AML-193 (cell line): ENCODE data around the gene AP1S3.
"Not testable (repeated sequence)": the region's sequence is repeated elsewhere in the genome, so short reads cannot be mapped to it uniquely, and the experiment has no call there.

Source experiments
- DNase-seq, 2 experiments: peaks; one replicate each; lab custom pipeline; 2025; lab: John Stamatoyannopoulos, UW

Gene AP1S3

DNA sequence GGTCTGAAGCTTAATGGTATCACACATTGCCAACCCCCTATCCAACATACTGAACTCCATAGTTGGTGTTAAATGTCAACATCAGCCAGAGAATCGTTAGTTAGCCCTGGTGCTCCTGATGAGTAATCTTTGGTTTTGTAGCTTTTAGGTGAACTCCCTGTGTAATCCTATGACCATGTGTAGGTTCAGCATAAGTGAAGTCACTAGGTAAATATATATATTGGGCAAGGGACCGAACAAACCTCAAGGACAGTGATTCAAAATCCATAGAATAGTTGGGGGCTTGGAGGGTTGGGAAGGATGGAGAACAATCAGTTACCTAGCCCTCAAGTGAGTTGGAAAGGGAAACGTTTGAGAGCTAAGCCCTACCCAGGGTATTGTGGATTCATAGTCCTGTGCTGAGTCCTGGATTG, 16.0 kb upstream of the AP1S3 start:
- no peak for DNase-seq

DNA sequence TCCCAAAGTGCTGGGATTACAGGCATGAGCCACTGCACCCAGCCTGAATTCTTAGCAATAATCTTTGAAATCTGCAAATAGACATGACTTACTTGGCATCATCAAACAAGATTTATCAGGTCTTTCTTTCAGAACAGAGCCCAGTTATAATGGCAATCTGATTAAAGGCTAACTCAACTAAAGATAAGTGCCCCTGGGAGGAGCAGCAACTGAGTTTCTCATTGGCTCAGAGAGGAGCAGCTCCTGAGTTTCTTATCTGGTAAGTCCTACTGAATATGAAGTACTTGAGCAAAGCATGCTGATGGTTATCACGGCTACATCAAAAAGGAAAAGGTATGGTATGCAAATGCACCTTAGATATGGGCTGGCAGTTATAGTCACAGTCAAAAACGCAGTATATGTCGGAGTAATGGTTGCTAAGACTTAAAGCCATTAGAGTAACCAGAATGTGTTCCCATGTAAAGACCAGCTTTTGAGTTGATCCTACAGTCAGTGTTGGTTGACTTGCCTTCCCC, 15.0 kb upstream of the AP1S3 start:
- no peak for DNase-seq

DNA sequence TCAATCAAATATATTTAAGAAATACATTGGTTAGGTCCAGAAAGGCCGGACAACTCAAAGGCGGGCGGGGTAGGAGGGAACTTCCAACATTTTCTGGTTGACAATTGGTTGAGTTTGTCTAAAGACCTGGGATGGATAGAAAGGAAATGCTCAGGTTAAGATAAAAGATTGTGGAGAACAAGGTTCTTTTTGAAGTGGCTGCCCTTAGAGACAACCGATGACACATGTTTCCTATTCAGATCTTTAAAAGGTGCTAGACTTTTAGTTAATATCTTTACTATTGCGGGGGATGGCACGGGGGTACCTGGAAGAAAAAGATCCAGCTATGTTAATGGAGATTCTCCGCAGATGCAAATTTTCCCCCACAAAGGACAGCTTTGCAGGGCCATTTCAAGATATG, 10.0 kb upstream of the AP1S3 start:
- DNase-seq, result no peak

- no peak for DNase-seq
Measured at GRCh38 chr2:223846515-223846914, 9.1 kb upstream of the AP1S3 start.

DNA sequence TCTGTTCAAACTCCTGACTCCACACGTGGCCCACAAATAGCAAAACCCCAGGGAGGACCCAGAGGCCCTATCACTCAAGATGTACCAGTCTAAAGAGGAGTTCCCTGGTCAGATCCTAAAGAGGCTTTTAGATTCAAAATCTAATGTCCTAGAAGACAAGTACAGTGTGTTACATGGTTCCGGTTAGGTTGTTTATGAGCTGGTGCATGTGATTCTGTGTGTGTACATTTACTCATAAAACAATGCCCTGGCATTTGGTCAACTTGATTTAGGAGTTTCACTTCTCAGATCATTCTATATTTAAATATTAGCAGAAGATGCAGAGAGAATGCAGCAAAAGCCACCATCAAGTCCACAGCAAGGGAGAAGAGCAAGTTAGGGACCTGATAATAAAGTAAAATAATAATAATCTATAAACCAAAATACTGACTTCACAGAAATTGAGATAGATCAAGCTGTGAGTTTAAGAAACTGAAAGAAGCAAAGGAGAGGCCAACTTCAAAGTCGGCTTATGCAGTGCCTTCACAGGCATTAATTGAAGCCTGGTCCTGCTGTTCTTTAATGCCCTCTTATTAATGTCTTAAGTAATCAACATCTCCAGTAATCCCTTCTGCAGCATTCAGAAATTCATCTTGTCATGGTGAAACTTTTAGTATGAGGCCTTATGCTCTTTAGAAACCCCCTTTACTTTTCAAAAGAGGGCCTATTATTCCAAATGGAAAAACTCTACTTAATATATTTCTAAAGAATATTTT, 4.2 kb upstream of the AP1S3 start:
- no peak for DNase-seq

DNA sequence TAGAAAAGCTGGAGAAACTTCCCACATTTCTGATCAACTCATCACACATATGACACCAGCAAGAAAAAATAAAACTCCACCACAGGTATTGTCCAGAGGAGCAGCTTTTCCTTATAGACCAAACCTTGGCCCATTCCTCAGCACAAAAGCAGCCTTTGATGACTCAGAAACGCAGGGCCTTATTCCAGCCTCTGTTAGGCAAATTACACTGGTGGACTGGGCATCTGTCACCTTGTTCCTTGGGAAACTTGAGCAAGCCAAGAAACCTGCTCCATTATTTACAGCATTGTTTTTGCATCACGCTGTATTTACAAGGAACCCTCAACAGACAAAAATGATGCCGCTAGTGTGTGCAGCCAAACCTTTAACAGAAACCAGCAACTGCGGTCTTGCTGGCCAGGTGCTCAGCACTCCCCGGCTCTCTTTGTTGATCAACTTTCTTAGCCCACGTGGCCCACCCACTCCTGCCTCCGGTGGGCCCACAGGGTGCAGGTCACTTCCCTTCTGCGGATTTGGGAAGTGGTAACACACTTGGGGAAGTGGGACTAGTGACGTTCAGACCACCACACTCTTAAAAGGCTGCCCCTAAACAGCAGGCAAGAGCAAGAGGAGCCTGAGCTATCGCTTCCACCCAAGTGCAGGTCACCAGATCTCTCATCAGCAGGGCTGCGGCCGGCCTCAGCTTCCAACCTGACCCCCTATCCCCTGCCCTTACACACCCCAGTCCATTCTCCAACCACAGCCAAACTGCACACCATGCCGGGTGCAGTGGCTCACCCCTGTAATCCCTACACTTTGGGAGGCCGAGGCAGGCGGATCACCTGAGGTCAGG, 1.5 kb downstream of the AP1S3 start:
- peak in 1 of 2 experiments; percentile 15 for DNase-seq

DNA sequence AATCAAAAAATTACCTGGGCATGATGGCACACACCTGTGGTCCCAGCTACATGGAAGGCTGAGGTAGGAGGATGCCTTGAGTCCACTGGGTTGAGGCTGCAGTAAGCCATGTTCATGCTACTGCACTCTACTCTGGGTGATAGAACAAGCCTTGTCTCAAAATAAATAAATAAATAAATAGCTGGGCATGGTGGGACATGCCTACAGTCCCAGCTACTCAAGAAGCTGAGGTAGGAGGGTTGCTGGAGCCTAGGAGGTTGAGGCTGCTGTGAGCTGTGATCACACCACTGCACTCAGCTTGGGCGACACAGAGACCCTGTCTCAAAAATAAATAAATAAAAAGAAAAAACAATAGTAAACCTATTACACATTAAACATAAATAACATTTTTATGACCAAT, 3.0 kb downstream of the AP1S3 start:
- no peak for DNase-seq

DNA sequence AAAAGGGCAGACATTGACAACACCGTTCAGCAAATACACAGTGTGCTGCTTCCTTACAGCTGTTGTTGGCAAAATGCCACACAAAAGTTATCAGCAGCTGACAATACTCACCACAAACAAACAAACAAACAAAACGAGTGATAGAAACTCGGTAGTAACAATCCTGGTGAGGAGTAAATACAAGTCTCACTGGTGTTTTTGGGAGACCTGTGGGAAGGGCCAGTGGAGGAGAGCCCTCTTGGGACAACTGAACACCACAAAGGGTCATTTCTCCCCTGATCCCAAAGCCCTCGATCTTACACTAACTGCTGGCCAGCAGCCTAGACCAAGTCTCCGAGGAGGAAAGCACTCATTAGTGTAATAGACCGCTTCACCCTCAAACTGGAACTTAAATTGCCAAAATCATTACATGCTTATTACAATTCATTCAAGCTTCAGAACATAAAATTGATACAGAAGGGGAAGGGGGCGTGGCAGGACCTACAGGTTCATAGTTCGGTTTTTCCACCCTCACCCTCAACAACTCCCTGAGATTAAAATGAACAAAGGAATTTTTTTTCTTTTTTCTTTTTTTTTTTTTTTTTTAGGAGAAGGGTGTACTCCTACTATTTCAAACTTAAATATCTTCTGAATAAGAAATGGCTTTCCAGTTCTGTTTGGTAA, 5.0 kb downstream of the AP1S3 start:
- DNase-seq, result no peak

DNA sequence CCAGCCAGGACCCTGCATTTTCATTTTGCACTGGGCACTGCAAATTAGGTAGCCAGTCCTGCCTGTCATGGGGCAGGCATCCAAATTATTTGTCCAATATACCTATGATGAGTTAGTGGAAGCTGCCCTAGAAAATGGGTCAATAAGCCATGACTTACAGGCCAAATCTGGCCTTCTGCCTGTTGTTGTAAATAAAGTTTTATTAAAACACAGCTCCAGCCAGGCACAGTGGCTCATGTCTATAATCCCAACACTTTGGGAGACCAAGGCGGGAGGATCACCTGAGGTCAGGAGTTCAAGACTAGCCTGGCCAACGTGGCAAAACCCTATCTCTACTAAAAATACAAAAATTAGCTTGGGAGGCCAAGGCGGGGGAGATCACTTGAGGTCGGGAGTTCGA, 8.3 kb downstream of the AP1S3 start:
- no peak for DNase-seq

GRCh38 chr2:223828314-223828713, 9.1 kb downstream of the AP1S3 start:
- no peak for DNase-seq

GRCh38 chr2:223826995-223827394, 10.4 kb downstream of the AP1S3 start:
- no peak for DNase-seq

GRCh38 chr2:223824301-223824700, 13.1 kb downstream of the AP1S3 start:
- DNase-seq, result no peak

- no peak for DNase-seq
Measured at GRCh38 chr2:223822818-223823217, 14.6 kb downstream of the AP1S3 start.

DNA sequence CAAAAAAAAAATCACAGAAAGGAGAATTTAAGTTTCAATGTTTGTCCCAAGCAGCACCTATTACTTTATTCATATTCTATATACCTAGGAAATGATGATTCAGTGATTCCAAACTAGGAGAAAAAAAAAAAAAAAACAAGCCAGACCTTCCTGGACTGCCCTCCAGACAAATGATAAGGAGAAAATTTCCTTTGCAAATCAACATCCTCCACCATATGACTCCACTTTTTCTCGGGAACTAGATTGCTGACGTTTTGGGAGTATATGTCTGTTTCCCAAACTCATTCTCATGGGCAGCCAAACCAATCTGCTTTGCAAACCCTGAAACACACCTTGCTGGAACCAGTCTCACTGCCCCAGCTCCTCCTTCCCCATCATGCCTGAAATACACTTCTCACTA, 16.8 kb downstream of the AP1S3 start:
- no peak for DNase-seq

DNA sequence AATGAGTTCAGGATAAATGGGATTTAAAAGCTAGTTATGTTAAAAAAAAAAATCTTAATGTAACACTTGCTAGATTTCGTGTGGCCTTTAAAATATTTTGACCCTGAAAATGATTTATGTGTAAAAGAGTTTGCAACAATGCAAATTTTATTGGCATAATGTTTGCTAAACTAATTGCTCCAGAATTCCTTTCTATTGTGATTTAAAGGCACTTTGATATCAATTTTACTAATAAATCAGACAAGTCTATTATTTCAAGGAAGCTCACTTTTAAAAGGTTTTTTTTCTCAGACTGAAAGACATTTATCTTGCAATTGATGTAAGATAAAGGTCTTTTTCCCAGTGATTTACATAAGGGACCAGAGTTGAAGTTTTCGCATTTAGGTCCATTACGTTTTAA, 17.5 kb downstream of the AP1S3 start:
- DNase-seq, result no peak

- no peak for DNase-seq
Measured at GRCh38 chr2:223815884-223816570, 21.4 kb downstream of the AP1S3 start.

- no peak for DNase-seq
Measured at GRCh38 chr2:223815186-223815883, 22.0 kb downstream of the AP1S3 start.

- not testable (repeated sequence) for DNase-seq
Measured at GRCh38 chr2:223814764-223815163, 22.6 kb downstream of the AP1S3 start.

- DNase-seq, result no peak
Measured at GRCh38 chr2:223813329-223813728, 24.1 kb downstream of the AP1S3 start.

- no peak for DNase-seq
Measured at GRCh38 chr2:223811757-223812156, 25.6 kb downstream of the AP1S3 start.

DNA sequence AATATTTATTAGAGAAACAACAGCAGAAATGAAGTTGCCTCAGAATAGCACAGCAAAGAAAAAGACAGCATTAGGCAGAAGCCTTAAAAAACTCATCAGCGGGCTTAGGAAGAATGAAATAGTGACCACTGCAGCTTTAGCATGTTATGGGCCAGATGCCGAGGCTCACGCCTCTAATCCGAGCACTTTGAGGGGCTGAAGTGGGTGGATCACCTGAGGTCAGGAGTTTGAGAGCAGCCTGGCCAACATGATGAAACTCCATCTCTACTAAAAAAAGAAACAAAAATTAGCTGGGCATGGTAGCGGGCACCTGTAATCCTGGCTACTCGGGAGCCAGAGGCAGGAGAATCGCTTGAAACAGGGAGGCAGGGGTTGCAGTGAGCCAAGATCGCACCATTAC, 32.4 kb downstream of the AP1S3 start:
- DNase-seq, result no peak
